ENCODE data around the gene ELF5. TPM values are rescaled to one million over a fixed set of nuclear protein-coding genes. Genes with fewer than 3 reads are reported as not detected.

The ELF5 gene
- total and polyA plus RNA-seq, 8 donors = 0.09 to 0.46 (median 0.14) TPM; not detected in 2

DNA sequence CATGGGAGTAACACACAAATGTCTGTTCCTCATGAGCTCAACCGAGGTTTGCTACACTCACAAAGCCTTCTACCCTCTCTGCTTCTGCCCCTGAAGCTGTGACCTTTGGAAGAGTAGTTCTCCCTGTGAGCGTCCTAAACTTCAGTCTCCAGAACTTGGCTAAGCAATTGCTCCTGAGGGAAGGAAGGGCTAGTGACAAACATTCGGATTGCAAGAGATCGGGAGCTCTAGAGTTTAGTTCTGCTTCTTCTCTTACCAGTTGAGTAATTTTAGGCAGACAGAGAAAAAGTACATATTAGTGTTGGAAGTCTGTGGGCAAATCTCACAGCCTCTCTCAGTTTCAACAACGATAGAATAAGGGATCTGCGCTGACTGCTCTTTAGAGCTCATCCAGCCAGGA is 27.3 kb upstream of the ELF5 start:
- DNase-seq = no peak
- no peak overlapping the region for H3K27ac ChIP-seq
- WGBS, 2 donors = 75 to 78% methylated on average over 6 of the region's 6 CpGs
- H3K27me3 ChIP-seq = no peaks in the 10 kb centered on the region
- TF ChIP-seq CTCF (IDR thresholded peaks at IDR 0.05) = no peak
- intact Hi-C loops (cut with DNase I) = no loop called here
- H3K4me1 ChIP-seq = no peaks in the 10 kb centered on the region
- no peaks in the 10 kb centered on the region for H3K9me3 ChIP-seq
- FAIRE-seq = no peak
- no peaks in the 10 kb centered on the region for H3K36me3 ChIP-seq
- no peak for ATAC-seq
- no peak overlapping the region for H3K4me3 ChIP-seq

GRCh38 chr11:34537636-34538035 is 24.0 kb upstream of the ELF5 start:
- ATAC-seq (no peak), FAIRE-seq (no peak), DNase-seq (no peak)
- Histone ChIP-seq H3K36me3 (no peaks in the 10 kb centered on the region), H3K4me1 (no peaks in the 10 kb centered on the region), H3K9me3 (no peaks in the 10 kb centered on the region), H3K4me3 (no peak overlapping the region), H3K27me3 (no peaks in the 10 kb centered on the region), H3K27ac (no peak overlapping the region)
- no peak for TF ChIP-seq CTCF (IDR thresholded peaks at IDR 0.05)
- 52 to 70% methylated on average over 1 of the region's 1 CpG for WGBS, 2 donors
- intact Hi-C loops (cut with DNase I) = no loop called here

DNA sequence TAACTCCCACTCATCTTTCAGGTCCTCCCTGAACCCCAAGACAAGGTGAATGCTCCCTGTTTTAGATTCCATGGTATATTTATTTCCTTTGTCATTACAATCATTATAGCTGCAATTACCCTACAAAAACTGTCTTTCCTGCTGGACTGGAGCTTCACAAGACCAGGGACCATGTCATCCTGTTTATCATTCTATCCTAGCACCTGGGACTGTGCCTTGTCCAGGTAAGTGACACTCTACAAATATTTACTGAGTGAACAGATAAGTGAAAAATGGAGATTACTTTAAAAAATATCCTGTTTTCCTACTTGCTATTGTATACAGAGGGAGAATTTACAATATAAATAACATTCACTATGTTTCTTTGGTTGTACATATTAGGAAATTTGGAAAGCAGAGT is 22.5 kb upstream of the ELF5 start:
- H3K36me3 ChIP-seq = no peaks in the 10 kb centered on the region
- H3K4me1 ChIP-seq = no peaks in the 10 kb centered on the region
- no peak for DNase-seq
- FAIRE-seq = no peak
- no peak overlapping the region for H3K4me3 ChIP-seq
- H3K9me3 ChIP-seq = no peaks in the 10 kb centered on the region
- H3K27me3 ChIP-seq = no peaks in the 10 kb centered on the region
- no peak for ATAC-seq
- no peak for TF ChIP-seq CTCF (IDR thresholded peaks at IDR 0.05)
- intact Hi-C loops (cut with DNase I) = no loop called here
- no peak overlapping the region for H3K27ac ChIP-seq

DNA sequence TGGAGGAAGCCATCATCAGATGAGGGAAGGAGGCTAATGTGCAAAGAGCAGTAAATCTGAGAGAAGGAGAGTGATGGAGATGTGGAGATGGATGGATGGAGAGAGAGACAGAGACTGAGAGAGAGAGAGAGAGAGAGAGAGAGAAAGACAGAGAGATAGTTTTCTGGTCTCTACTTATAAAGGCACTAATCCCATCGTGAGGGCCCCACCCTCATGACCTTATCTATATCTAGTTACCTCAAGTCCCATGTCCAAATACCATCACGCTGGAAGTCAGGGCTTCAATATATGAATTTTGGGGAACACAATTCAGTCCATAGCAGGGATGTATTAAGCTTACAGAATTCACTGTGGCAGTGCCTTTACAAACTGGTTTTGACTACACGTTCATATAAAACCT is 21.2 kb upstream of the ELF5 start:
- no peak for TF ChIP-seq CTCF (IDR thresholded peaks at IDR 0.05)
- Histone ChIP-seq H3K9me3 (no peaks in the 10 kb centered on the region), H3K4me3 (no peak overlapping the region), H3K27ac (no peak overlapping the region), H3K27me3 (no peaks in the 10 kb centered on the region), H3K4me1 (no peaks in the 10 kb centered on the region), H3K36me3 (no peaks in the 10 kb centered on the region)
- ATAC-seq (no peak), DNase-seq (no peak), FAIRE-seq (no peak)
- intact Hi-C loops (cut with DNase I) = no loop called here
- 87 to 89% methylated on average over 3 of the region's 3 CpGs for WGBS, 2 donors

DNA sequence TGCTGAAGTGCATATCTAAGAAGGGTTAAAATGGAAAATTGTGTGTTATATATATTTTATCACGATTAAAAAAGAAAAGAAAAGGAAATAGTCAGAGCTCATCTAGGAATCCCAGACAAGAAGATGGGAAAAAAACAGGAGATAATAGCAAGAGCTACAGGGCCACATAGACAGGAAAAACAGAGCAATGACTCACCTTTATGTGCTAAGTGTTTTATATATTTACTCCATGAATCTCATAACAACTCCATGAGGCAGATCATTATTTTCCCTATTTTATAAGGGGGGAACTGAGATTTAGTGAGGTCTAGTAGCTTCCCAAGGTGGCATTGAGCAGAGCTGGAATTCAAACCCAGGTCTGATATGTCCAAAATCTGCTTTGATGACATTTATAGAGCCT is 18.1 kb upstream of the ELF5 start:
- no peak for ATAC-seq
- no peaks in the 10 kb centered on the region for H3K27me3 ChIP-seq
- TF ChIP-seq CTCF (IDR thresholded peaks at IDR 0.05) = no peak

More for the DNA sequence above, 18.1 kb upstream of the ELF5 start:
- H3K9me3 ChIP-seq = no peaks in the 10 kb centered on the region
- 48 to 54% methylated on average over 1 of the region's 1 CpG for WGBS, 2 donors
- no peaks in the 10 kb centered on the region for H3K36me3 ChIP-seq
- no peak for FAIRE-seq
- no peaks in the 10 kb centered on the region for H3K4me1 ChIP-seq
- DNase-seq = no peak
- no peak overlapping the region for H3K4me3 ChIP-seq
- intact Hi-C loops (cut with DNase I) = no loop called here
- H3K27ac ChIP-seq = no peak overlapping the region

Measured in pancreas (tissue), 10 donors.